Lower leg skin (tissue), 4 donors: ENCODE results near the gene TSPAN11. TPM values are rescaled to one million over a fixed set of nuclear protein-coding genes. Genes with fewer than 3 reads are reported as not detected.

ENCODE experiments used
- DNase-seq, 2 donors: peaks; one replicate each; pipeline ENCODE4 v3.0.0-alpha.2; 2019; ENCODE audit warnings: low spot score in 2 of 2
- H3K4me3 ChIP-seq: fragments of 200-600 bp; sonication (generic); 2 replicates; pipeline ENCODE4 v1.5.1; 2017; ENCODE audit warnings: mild to moderate bottlenecking, low read depth; ENCODE audit not compliant: poor library complexity, severe bottlenecking
- CTCF ChIP-seq, 3 donors: fragments of 450-650 bp; IDR thresholded peaks; one replicate each; pipeline ENCODE4 v1.5.1; 2016; ENCODE audit warnings: antibody characterized with exemption in 3 of 3, mild to moderate bottlenecking in 3 of 3, moderate library complexity in 2 of 3
- POLR2A ChIP-seq, 2 donors: fragments of 450-650 bp; IDR thresholded peaks; one replicate each; pipeline ENCODE4 v1.6.1; 2016 to 2017; ENCODE audit warnings: antibody characterized with exemption in 2 of 2, mild to moderate bottlenecking in 1 of 2, moderate library complexity in 1 of 2
- WGBS, 2 donors: methylation state at CpG; one replicate each; pipeline ENCODE4 v1.1.5; 2018; 5-methylcytosine and 5-hydroxymethylcytosine counted together
- intact Hi-C: fragments of 100-400 bp; cut with DNase I; formaldehyde crosslinking; loops from one replicate; pipeline ENCODE4 v1.15.0; 2023; ENCODE audit warnings: low total_unique reads
- total RNA-seq, 4 donors: library from RNA; depleted of rRNA; stranded (reverse); fragments of >200 nt; gene quantifications; one replicate each; pipeline ENCODE4 v1.1.0, GENCODE V29; 2016

TSPAN11 gene
- total RNA-seq, 4 donors from 2014 or later, result 1.3 to 5.4 (median 2.2) TPM

GRCh38 chr12:30928356-30929244 is 2.1 kb downstream of the TSPAN11 start:
- TF ChIP-seq POLR2A (IDR thresholded peaks at IDR 0.05), result no peak
- no peak for TF ChIP-seq CTCF (IDR thresholded peaks at IDR 0.05)
- WGBS, 2 donors, result 72 to 78% methylated on average over 12 of the region's 12 CpGs
- no peak overlapping the region for H3K4me3 ChIP-seq
- intact Hi-C loops, result no loop called here
- peak in 1 of 2 donors; percentile 83 for DNase-seq

GRCh38 chr12:30930238-30930637 is 3.7 kb downstream of the TSPAN11 start:
- DNase-seq, result peak in 1 of 2 donors; percentile 80
- H3K4me3 ChIP-seq, result no peak overlapping the region
- intact Hi-C loops, result no loop called here
- WGBS, 2 donors, result 66 to 75% methylated on average over 7 of the region's 7 CpGs
- TF ChIP-seq POLR2A (IDR thresholded peaks at IDR 0.05) (no peak), CTCF (IDR thresholded peaks at IDR 0.05) (no peak)

- H3K4me3 ChIP-seq, result no peak overlapping the region
- 80 to 85% methylated on average over 5 of the region's 5 CpGs for WGBS, 2 donors
- intact Hi-C loops, result no loop called here
- DNase-seq, result peak in 1 of 2 donors; percentile 77
- no peak for TF ChIP-seq POLR2A (IDR thresholded peaks at IDR 0.05)
- TF ChIP-seq CTCF (IDR thresholded peaks at IDR 0.05), result no peak
Measured at GRCh38 chr12:30930641-30931040, 4.1 kb downstream of the TSPAN11 start.

GRCh38 chr12:30932881-30933280 is 6.3 kb downstream of the TSPAN11 start:
- WGBS, 2 donors, result 88 to 89% methylated on average over 3 of the region's 3 CpGs
- TF ChIP-seq CTCF (IDR thresholded peaks at IDR 0.05), result no peak
- no peak for TF ChIP-seq POLR2A (IDR thresholded peaks at IDR 0.05)
- intact Hi-C loops, result no loop called here

GRCh38 chr12:30934811-30935210 is 8.3 kb downstream of the TSPAN11 start:
- no peak for TF ChIP-seq POLR2A (IDR thresholded peaks at IDR 0.05)
- TF ChIP-seq CTCF (IDR thresholded peaks at IDR 0.05), result no peak
- DNase-seq, result peak in 1 of 2 donors; percentile 26
- no peak overlapping the region for H3K4me3 ChIP-seq
- WGBS, 2 donors, result 93 to 98% methylated on average over 2 of the region's 2 CpGs
- intact Hi-C loops, result no loop called here

More at GRCh38 chr12:30932881-30933280, 6.3 kb downstream of the TSPAN11 start:
- DNase-seq, result peak in 1 of 2 donors; percentile 64
- no peak overlapping the region for H3K4me3 ChIP-seq
